Thymus (tissue), 11 donors: ENCODE measurements around the gene CKM. TPM values are rescaled to one million over a fixed set of nuclear protein-coding genes. Genes with fewer than 3 reads are reported as not detected.
A peak's percentile ranks its signal among the peaks of the same experiment; 100 is the strongest.

ENCODE experiments used
- DNase-seq, 9 donors: peaks; one replicate each; pipeline ENCODE4 v3.0.0-alpha.2; 2013; ENCODE audit warnings: low spot score in 9 of 9, low read depth in 6 of 9, missing footprints in 1 of 9
- H3K27ac ChIP-seq, 2 donors: one replicate each; pipeline ENCODE4 v1.5.1; 2013; ENCODE audit warnings: control low read depth in 1 of 2, low read depth in 1 of 2, low read length in 1 of 2, mild to moderate bottlenecking in 1 of 2, moderate library complexity in 1 of 2
- H3K27me3 ChIP-seq, 2 donors: one replicate each; pipeline ENCODE4 v1.5.1; 2013; ENCODE audit warnings: low read length in 1 of 2; ENCODE audit not compliant: control insufficient read depth in 2 of 2, insufficient read depth in 1 of 2
- H3K36me3 ChIP-seq, 2 donors: one replicate each; pipeline ENCODE4 v1.5.1; 2013; ENCODE audit warnings: low read length in 1 of 2, mild to moderate bottlenecking in 1 of 2, moderate library complexity in 1 of 2; ENCODE audit not compliant: control insufficient read depth in 2 of 2, insufficient read depth in 2 of 2
- H3K4me1 ChIP-seq, 2 donors: one replicate each; pipeline ENCODE4 v1.5.1; 2013; ENCODE audit warnings: low read length in 2 of 2; ENCODE audit not compliant: control insufficient read depth in 2 of 2, insufficient read depth in 2 of 2
- H3K4me3 ChIP-seq, 2 donors: one replicate each; pipeline ENCODE4 v1.5.1; 2013; ENCODE audit warnings: low read length in 2 of 2, control low read depth in 1 of 2, mild to moderate bottlenecking in 1 of 2
- H3K9me3 ChIP-seq, 2 donors: one replicate each; pipeline ENCODE4 v1.5.1; 2013; ENCODE audit warnings: low read length in 1 of 2, mild to moderate bottlenecking in 1 of 2; ENCODE audit not compliant: control insufficient read depth in 2 of 2, insufficient read depth in 1 of 2
- WGBS: extraction: QIAGEN DNeasy Blood & Tissue Kit; methylation state at CpG from one replicate; pipeline ENCODE4 v1.1.7; 2013; 5-methylcytosine and 5-hydroxymethylcytosine counted together
- polyA plus RNA-seq: library from polyadenylated mRNA; stranded (reverse); fragments of 200-250 nt; gene quantifications from one replicate; pipeline ENCODE4 v1.2.3, GENCODE V29; 2013
- total RNA-seq: library from RNA; stranded (reverse); fragments of 120-200 nt; gene quantifications from one replicate; pipeline ENCODE4 v1.2.4, GENCODE V29; 2013
- donor health status: healthy.

Gene CKM
- total and polyA plus RNA-seq, 2 donors = 2.3 to 4.5 TPM

DNA sequence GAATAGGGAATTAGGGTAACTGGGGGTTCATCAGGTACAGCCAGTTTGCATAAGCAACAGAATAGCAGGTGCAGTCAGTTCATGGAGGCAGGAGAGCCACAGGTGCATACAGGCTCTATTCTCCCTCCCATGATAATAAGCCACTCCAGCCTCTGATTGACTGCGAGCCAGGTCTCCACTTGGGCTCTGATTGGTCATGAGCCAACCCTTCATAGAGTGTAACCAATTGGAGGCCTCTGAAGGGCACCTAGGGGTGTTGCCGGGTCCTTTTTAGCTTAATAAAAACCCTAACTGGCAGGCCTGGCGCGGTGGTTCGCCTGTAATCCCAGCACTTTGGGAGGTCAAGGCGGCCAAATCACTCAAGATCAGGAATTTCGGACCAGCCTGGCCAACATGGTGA, 8.7 kb upstream of the CKM start:
- no peaks in the 10 kb centered on the region for H3K27me3 ChIP-seq
- DNase-seq = no peak
- no peaks in the 10 kb centered on the region for H3K9me3 ChIP-seq
- no peaks in the 10 kb centered on the region for H3K4me1 ChIP-seq
- H3K4me3 ChIP-seq = no peak overlapping the region
- no peak overlapping the region for H3K27ac ChIP-seq
- no peaks in the 10 kb centered on the region for H3K36me3 ChIP-seq
- 94% methylated on average over 7 of the region's 7 CpGs for WGBS

DNA sequence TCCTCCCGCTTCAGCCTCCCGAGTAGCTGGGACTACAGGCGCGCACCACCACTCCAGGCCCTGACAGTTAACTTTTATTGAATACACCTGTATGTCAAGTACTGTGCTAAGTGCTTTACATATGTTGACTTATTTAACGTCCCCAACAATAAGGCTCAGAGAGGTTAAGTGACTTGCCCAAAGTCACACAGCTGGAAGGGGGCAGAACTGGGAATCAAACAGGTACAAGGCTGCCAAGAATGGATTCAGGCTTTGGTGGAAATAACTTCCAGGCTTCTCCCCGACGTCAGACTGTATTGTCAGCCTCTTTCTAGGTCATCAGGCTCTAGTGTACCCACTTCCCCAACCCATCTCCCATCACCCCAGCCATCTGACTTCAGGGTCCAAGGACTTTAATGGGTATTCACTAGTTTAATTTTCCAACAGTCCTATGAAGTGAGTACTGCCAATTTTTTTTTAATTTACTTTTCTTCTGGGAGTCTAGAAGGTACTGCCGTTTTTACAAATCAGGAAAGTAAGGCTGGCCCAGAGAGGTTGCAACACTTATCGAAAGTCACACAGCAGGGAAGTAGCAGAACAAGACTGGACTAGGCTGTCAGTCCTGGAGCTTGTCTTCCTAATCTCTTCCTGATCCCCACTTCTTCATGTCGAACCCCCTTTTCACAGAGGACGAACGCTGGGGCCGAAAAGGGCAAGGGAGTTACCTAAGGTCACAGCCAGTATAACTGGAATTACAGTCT, 4.9 kb upstream of the CKM start:
- 81% methylated on average over 13 of the region's 13 CpGs for WGBS
- Histone ChIP-seq H3K27ac (no peak overlapping the region), H3K4me1 (peaks cover 12 to 20% of the 10 kb centered on the region in 2 donors), H3K9me3 (no peaks in the 10 kb centered on the region), H3K4me3 (no peak overlapping the region), H3K36me3 (no peaks in the 10 kb centered on the region), H3K27me3 (peaks cover 0 to 21% of the 10 kb centered on the region in 2 donors)
- DNase-seq = no peak

DNA sequence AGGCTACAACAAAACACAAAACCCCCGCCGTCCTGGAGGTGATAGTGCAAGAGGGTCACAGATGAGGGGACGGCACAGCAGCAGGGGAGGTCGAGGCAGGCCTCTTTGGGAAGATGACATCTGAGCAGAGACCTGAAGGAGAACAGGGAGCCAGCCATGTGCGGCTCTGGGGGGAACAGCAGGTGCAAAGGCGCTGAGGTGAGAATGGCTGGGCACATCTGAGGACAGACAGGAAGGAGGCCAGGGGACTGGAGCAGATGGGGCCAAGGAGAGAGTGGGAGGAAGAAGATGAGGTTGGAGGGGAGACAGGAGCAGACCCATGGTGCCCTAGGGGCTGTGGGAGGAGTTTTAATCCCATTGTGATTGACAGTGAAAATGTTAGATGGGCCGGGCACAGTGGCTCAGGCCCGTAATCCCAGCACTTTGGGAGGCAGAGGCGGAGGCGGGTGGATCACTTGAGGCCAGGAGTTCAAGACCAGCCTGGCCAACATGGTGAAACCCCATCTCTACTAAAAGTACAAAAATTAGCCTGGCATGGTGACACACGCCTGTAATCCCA, 1.8 kb upstream of the CKM start:
- Histone ChIP-seq H3K36me3 (no peaks in the 10 kb centered on the region), H3K27me3 (peaks cover 0 to 26% of the 10 kb centered on the region in 2 donors), H3K9me3 (no peaks in the 10 kb centered on the region), H3K4me1 (peaks cover 20 to 35% of the 10 kb centered on the region in 2 donors), H3K27ac (no peak overlapping the region), H3K4me3 (no peak overlapping the region)
- WGBS = 73% methylated on average over 11 of the region's 11 CpGs
- peak in 3 of 9 donors; percentile 13 to 18 (median 15) for DNase-seq

DNA sequence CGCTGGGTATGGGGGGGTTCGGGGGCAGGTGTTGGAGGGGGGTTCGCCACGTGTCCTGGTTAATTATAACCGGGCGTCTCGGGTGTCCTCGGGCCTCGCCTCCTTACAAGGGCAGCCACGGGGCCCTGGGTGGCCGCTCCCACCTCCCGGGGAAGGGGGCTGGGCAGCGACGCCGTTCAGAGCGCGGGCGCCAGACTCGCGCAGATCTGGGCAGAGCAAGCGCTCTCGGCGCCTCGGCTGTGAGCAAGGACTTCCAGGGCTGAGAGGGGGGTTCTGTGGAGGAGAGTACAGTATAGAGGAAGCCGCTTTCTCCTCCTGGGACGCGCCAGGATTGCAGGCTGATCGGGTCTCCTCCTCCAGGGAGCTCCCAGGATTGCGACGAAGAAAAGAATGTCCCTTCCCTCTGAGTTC, 1.0 kb upstream of the CKM start:
- WGBS = 3% methylated on average over 30 of the region's 30 CpGs
- no peaks in the 10 kb centered on the region for H3K9me3 ChIP-seq
- H3K4me1 ChIP-seq = peaks cover 20 to 35% of the 10 kb centered on the region in 2 donors
- peak in 3 of 9 donors; percentile 15 to 48 (median 31) for DNase-seq
- peaks cover 0 to 26% of the 10 kb centered on the region in 2 donors for H3K27me3 ChIP-seq
- peak overlapping the region in 1 of 2 donors; percentile 17 for H3K27ac ChIP-seq
- H3K4me3 ChIP-seq = peak overlapping the region in 1 of 2 donors; percentile 20
- H3K36me3 ChIP-seq = no peaks in the 10 kb centered on the region

DNA sequence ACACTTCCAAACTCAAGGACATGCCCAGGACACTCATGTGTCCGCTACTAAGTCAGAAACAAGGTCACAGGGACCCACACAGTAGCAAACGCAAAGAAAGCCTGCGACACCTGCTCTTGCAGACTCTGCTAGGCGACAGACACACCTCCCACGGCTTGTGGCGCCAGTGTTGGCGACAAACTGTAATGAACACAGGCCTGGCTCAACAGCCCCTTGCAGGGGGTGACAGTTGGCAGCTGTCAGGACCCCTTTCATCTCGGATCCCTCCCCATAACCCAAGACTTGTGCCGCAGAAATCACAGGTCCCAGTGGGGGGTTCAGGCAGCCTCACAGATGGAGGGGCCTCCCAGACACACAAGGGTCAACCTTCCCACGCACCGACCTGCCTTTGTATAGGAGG, 364 bp downstream of the CKM start:
- H3K27me3 ChIP-seq = peaks cover 0 to 29% of the 10 kb centered on the region in 2 donors
- 12% methylated on average over 11 of the region's 11 CpGs for WGBS
- H3K4me3 ChIP-seq = no peak overlapping the region

DNA sequence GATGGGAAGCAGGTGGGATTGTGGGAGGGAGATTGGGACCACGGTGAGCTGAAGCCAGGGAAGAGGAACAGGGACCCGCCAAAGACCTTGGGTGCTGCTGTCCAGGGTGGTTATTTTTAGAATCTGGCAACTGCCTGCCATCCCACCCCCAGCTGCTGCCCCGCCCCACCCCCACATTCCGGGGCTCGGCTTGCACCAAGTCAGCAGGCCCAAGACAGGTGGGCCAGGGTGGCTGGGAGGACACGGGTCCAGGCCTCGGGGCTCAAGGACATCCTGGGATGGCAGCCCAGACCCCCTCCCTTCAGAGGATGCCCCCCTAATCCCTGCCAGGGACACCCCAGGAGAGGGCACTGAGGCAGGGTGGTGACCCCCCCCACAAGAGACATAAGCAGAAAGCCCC, 827 bp downstream of the CKM start:
- Histone ChIP-seq H3K4me1 (peaks cover 20 to 35% of the 10 kb centered on the region in 2 donors), H3K27ac (peak overlapping the region in 1 of 2 donors; percentile 66), H3K9me3 (no peaks in the 10 kb centered on the region), H3K36me3 (no peaks in the 10 kb centered on the region), H3K4me3 (no peak overlapping the region), H3K27me3 (peaks cover 0 to 31% of the 10 kb centered on the region in 2 donors)
- 76% methylated on average over 7 of the region's 7 CpGs for WGBS
- no peak for DNase-seq

More for the DNA sequence above, 364 bp downstream of the CKM start:
- Histone ChIP-seq H3K27ac (peak overlapping the region in 1 of 2 donors; percentile 66), H3K36me3 (no peaks in the 10 kb centered on the region), H3K4me1 (peaks cover 20 to 35% of the 10 kb centered on the region in 2 donors), H3K9me3 (no peaks in the 10 kb centered on the region)
- peak in 4 of 9 donors; percentile 49 to 77 (median 58) for DNase-seq

DNA sequence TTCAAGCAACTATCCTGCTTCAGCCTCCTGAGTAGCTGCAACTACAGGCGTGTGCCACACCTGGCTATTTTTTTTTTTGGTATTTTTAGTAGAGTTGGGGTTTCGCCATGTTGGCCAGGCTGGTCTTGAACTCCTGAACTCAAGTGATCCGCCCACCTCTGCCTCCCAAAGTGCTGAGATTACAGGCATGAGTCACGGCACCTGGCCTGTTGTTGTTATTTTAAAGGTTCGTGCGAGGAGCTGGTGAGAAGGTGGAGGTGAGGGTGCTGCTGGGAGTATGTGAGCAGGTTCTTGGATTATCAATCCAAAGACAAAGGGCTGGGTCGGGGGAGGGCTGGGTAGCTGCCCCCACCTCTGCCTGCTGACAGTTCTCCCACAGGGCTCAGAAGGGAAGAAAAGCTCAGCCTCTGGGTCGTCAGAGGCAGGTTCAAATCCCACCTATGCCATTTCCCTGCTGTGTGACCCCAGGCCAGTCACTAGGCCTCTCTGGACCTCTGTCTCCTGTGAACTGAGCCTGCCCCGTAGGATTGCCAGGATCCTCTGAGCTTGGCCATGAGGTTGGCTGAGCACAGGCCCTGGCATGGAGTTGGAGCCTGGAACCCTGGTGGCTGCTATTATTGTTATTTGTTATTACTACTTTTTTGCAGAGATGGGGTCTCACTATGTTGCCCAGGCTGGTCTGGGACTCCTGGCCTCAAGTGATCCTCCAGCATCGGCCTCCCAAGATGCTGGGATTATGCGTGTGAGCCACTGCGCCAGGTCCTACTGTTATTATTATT, 1.5 kb downstream of the CKM start:
- H3K9me3 ChIP-seq = no peaks in the 10 kb centered on the region
- no peaks in the 10 kb centered on the region for H3K36me3 ChIP-seq
- 94% methylated on average over 12 of the region's 12 CpGs for WGBS
- no peak overlapping the region for H3K4me3 ChIP-seq
- DNase-seq = no peak
- peaks cover 0 to 35% of the 10 kb centered on the region in 2 donors for H3K27me3 ChIP-seq
- H3K27ac ChIP-seq = no peak overlapping the region
- H3K4me1 ChIP-seq = peaks cover 20 to 35% of the 10 kb centered on the region in 2 donors

DNA sequence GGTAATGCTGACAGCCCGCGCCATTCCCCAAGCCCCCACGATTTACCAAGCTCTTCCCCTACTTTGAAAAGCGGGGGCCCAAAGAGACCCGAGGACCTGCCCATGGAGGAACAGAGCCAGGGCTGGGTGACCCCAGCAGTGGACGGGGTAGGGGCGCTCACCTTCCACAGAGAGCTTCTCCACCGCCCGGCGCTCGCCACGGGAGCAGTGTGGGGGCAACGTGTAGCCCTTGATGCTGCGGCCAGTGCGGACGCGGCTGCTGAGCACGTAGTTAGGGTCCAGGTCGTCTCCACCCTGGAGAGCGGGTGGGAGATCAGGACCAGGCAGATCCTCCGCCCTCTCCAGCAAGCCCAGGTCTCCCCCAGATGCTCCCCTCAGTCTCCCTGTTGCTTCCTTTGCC, 7.4 kb downstream of the CKM start:
- Histone ChIP-seq H3K36me3 (no peaks in the 10 kb centered on the region), H3K27me3 (peaks cover 0 to 19% of the 10 kb centered on the region in 2 donors), H3K9me3 (no peaks in the 10 kb centered on the region), H3K4me1 (peaks cover 0 to 5% of the 10 kb centered on the region in 2 donors), H3K4me3 (no peak overlapping the region), H3K27ac (no peak overlapping the region)
- 73% methylated on average over 21 of the region's 21 CpGs for WGBS
- DNase-seq = no peak
